Lung (tissue), 12 donors: ENCODE data around the gene MYL6B. TPM values are rescaled to one million over a fixed set of nuclear protein-coding genes. Genes with fewer than 3 reads are reported as not detected.

Experiments used
- ATAC-seq: fragments of 200-7000 bp; cut with Tn5 transposase; one replicate; pipeline ENCODE4 v1.9.1; 2020; ENCODE audit warnings: moderate number of reproducible peaks; ENCODE audit not compliant: insufficient read depth, low FRiP score
- DNase-seq, 3 donors: peaks; one replicate each; pipeline ENCODE4 v3.0.0-alpha.2; 2013 to 2017
- H3K27ac ChIP-seq, 2 donors: one replicate each; pipeline ENCODE4 v1.5.1; 2013; ENCODE audit warnings: mild to moderate bottlenecking in 2 of 2, moderate library complexity in 2 of 2, control low read depth in 1 of 2, inconsistent platforms in 1 of 2, low read depth in 1 of 2, low read length in 1 of 2
- H3K27me3 ChIP-seq, 3 donors: one replicate each; pipeline ENCODE4 v1.5.1; 2013; ENCODE audit warnings: low read length in 2 of 3; ENCODE audit not compliant: control insufficient read depth in 3 of 3, insufficient read depth in 3 of 3
- H3K36me3 ChIP-seq, 4 donors: one replicate each; pipeline ENCODE4 v1.5.1; 2013; ENCODE audit warnings: low read length in 4 of 4, mild to moderate bottlenecking in 1 of 4, moderate library complexity in 1 of 4; ENCODE audit not compliant: control insufficient read depth in 4 of 4, insufficient read depth in 4 of 4
- H3K4me1 ChIP-seq, 5 donors: one replicate each; pipeline ENCODE4 v1.5.1; 2013; ENCODE audit warnings: low read length in 5 of 5, mild to moderate bottlenecking in 2 of 5, moderate library complexity in 1 of 5; ENCODE audit not compliant: control insufficient read depth in 5 of 5, insufficient read depth in 5 of 5
- H3K4me3 ChIP-seq: one replicate; pipeline ENCODE4 v1.5.1; 2013; ENCODE audit warnings: mild to moderate bottlenecking, control low read depth, moderate library complexity
- H3K9ac ChIP-seq, 2 donors: one replicate each; pipeline ENCODE4 v1.5.1; 2013; ENCODE audit warnings: low read length in 2 of 2, control low read depth in 1 of 2; ENCODE audit not compliant: insufficient read depth in 1 of 2
- H3K9me3 ChIP-seq, 4 donors: one replicate each; pipeline ENCODE4 v1.5.1; 2013; ENCODE audit warnings: low read length in 3 of 4, mild to moderate bottlenecking in 1 of 4, moderate library complexity in 1 of 4; ENCODE audit not compliant: control insufficient read depth in 4 of 4, insufficient read depth in 3 of 4
- CTCF ChIP-seq: IDR thresholded peaks from 2 replicates; pipeline ENCODE4 v1.5.1; 2012; ENCODE audit warnings: mild to moderate bottlenecking; ENCODE audit errors: control extremely low read depth, extremely low read depth
- WGBS, 2 donors: extraction: QIAGEN DNeasy Blood & Tissue Kit; methylation state at CpG; one replicate each; pipeline ENCODE4 v1.1.7; 2013; 5-methylcytosine and 5-hydroxymethylcytosine counted together
- polyA plus RNA-seq, 2 donors: library from polyadenylated mRNA; stranded (reverse); fragments of 200-250 nt; gene quantifications; one replicate each; pipeline ENCODE4 v1.2.1, GENCODE V29; 2013
- total RNA-seq, 2 donors: library from RNA; depleted of rRNA in 1 of 2; stranded (reverse); fragments of >200 nt in 1 of 2; gene quantifications; one replicate each; pipeline ENCODE4 v1.2.1, GENCODE V29; 2014 to 2021
- donor health status: control.
- donor health status: control.
- donor health status: Bipolar disorder and iron deficiency.
- donor health status: healthy.
- donor health status: DM: yes; HTN: yes; CAD: no.

The MYL6B gene
- total and polyA plus RNA-seq, 4 donors, result 20.7 to 46.1 (median 39.7) TPM

- no peak for TF ChIP-seq CTCF
- WGBS, 2 donors, result 1 to 4% methylated on average over 8 of the region's 8 CpGs
These were observed 48.6 kb upstream of the MYL6B start for GRCh38 chr12:56103823-56104108.

GRCh38 chr12:56104109-56104814 is 48.1 kb upstream of the MYL6B start, which contains the start of gene PA2G4:
TSS of gene PA2G4 (plus strand) at chr12:56104559. CDS start at chr12:56104738, 179 bp downstream.
- ATAC-seq (peak; percentile 97), DNase-seq (peak; percentile 99)
- Histone ChIP-seq H3K9ac (peak within 1 kb of the TSS; percentile 80 to 89), H3K27me3 (no peaks in the 10 kb centered on the region), H3K4me1 (peaks cover 0 to 18% (median 3%) of the 10 kb centered on the region in 5 donors), H3K36me3 (peaks cover 8 to 27% (median 11%) of the 10 kb centered on the region in 4 donors), H3K4me3 (peak within 1 kb of the TSS; percentile 72), H3K27ac (peak within 1 kb of the TSS; percentile 87 to 90), H3K9me3 (no peaks in the 10 kb centered on the region)
- 0 to 1% methylated on average over 60 of the region's 60 CpGs for WGBS, 2 donors
- TF ChIP-seq CTCF, result no peak

More at GRCh38 chr12:56103823-56104108, 48.6 kb upstream of the MYL6B start:
- Histone ChIP-seq H3K9ac (peak overlapping the region in 1 of 2 donors; percentile 77), H3K27ac (peak overlapping the region; percentile 76 to 87), H3K4me3 (peak overlapping the region; percentile 66), H3K4me1 (peaks cover 0 to 18% (median 3%) of the 10 kb centered on the region in 5 donors), H3K9me3 (no peaks in the 10 kb centered on the region), H3K36me3 (peaks cover 8 to 24% (median 11%) of the 10 kb centered on the region in 4 donors), H3K27me3 (no peaks in the 10 kb centered on the region)
- peak; percentile 5 for ATAC-seq
- DNase-seq, result no peak

- peak overlapping the region; percentile 80 to 89 for H3K9ac ChIP-seq
- H3K4me3 ChIP-seq, result peak overlapping the region; percentile 72
- ATAC-seq (peak; percentile 4), DNase-seq (no peak)
- H3K4me1 ChIP-seq, result peaks cover 0 to 18% (median 3%) of the 10 kb centered on the region in 5 donors
- H3K36me3 ChIP-seq, result peaks cover 10 to 32% (median 17%) of the 10 kb centered on the region in 4 donors
- TF ChIP-seq CTCF, result no peak
- H3K27ac ChIP-seq, result peak overlapping the region; percentile 78 to 90
- H3K9me3 ChIP-seq, result no peaks in the 10 kb centered on the region
- no peaks in the 10 kb centered on the region for H3K27me3 ChIP-seq
- 1 to 2% methylated on average over 40 of the region's 40 CpGs for WGBS, 2 donors
These were observed 47.4 kb upstream of the MYL6B start for GRCh38 chr12:56104815-56105608.
